Tibial artery (tissue), 4 donors: ENCODE data around the gene FOS.

Experiments
- DNase-seq, 2 donors: peaks; one replicate each; pipeline ENCODE4 v3.0.0-alpha.2; 2019
- H3K27ac ChIP-seq, 2 donors: fragments of 200-600 bp; sonication (generic) in 1 of 2; 1 replicate in 1 of 2; 2 replicates in 1 of 2; pipeline ENCODE4 v1.5.1; 2018 to 2019; ENCODE audit warnings: mild to moderate bottlenecking in 1 of 2
- H3K27me3 ChIP-seq, 2 donors: fragments of 200-600 bp; sonication (generic) in 1 of 2; one replicate each; pipeline versions ENCODE4 v1.5.1 to v1.6.0; 2016 to 2019
- H3K36me3 ChIP-seq, 3 donors: fragments of 200-600 bp; sonication (generic) in 2 of 3; one replicate each; pipeline ENCODE4 v1.5.1; 2016 to 2019; ENCODE audit warnings: mild to moderate bottlenecking in 2 of 3
- H3K4me1 ChIP-seq, 4 donors: fragments of 200-600 bp; sonication (generic) in 2 of 4; 1 replicate in 3 of 4; 2 replicates in 1 of 4; pipeline ENCODE4 v1.5.1; 2016 to 2019
- H3K4me3 ChIP-seq, 2 donors: fragments of 200-600 bp; sonication (generic) in 1 of 2; 1 replicate in 1 of 2; 2 replicates in 1 of 2; pipeline ENCODE4 v1.5.1; 2018 to 2019; ENCODE audit warnings: mild to moderate bottlenecking in 2 of 2
- H3K9me3 ChIP-seq, 3 donors: fragments of 200-600 bp; sonication (generic) in 1 of 3; one replicate each; pipeline ENCODE4 v1.5.1; 2016 to 2019
- CTCF ChIP-seq, 2 experiments: fragments of 200-600 bp in 1 of 2; fragments of 450-650 bp in 1 of 2; IDR thresholded peaks; one replicate each; pipeline ENCODE4 v1.5.1; 2017 to 2019; ENCODE audit warnings: antibody characterized with exemption in 2 of 2, mild to moderate bottlenecking in 1 of 2, moderate library complexity in 1 of 2
- intact Hi-C: fragments of 100-400 bp; cut with DNase I; formaldehyde crosslinking; loops from one replicate; pipeline ENCODE4 v1.15.0; 2023; ENCODE audit warnings: low total_unique reads

Gene FOS

GRCh38 chr14:75247286-75247922 is 31.2 kb upstream of the FOS start:
- H3K27me3 ChIP-seq: no peaks in the 10 kb centered on the region
- intact Hi-C loops: no loop called here
- H3K27ac ChIP-seq: no peak overlapping the region
- TF ChIP-seq CTCF (IDR thresholded peaks at IDR 0.05): no peak
- no peaks in the 10 kb centered on the region for H3K9me3 ChIP-seq
- no peaks in the 10 kb centered on the region for H3K36me3 ChIP-seq
- H3K4me3 ChIP-seq: no peak overlapping the region
- DNase-seq: no peak
- H3K4me1 ChIP-seq: peaks cover 0 to 7% (median 2%) of the 10 kb centered on the region in 4 donors

- H3K27ac ChIP-seq: no peak overlapping the region
- no peak for TF ChIP-seq CTCF (IDR thresholded peaks at IDR 0.05)
- intact Hi-C loops: no loop called here
- H3K9me3 ChIP-seq: no peaks in the 10 kb centered on the region
- peaks cover 0 to 2% (median under 1%) of the 10 kb centered on the region in 4 donors for H3K4me1 ChIP-seq
- H3K36me3 ChIP-seq: no peaks in the 10 kb centered on the region
- H3K4me3 ChIP-seq: no peak overlapping the region
- no peaks in the 10 kb centered on the region for H3K27me3 ChIP-seq
- no peak for DNase-seq
Measured at GRCh38 chr14:75247939-75248338, 30.7 kb upstream of the FOS start.

- Histone ChIP-seq H3K4me3 (no peak overlapping the region), H3K4me1 (peaks cover 0 to 6% (median 5%) of the 10 kb centered on the region in 4 donors), H3K9me3 (no peaks in the 10 kb centered on the region), H3K27me3 (no peaks in the 10 kb centered on the region), H3K36me3 (no peaks in the 10 kb centered on the region), H3K27ac (no peak overlapping the region)
- peak in 1 of 2 donors; percentile 50 for DNase-seq
- TF ChIP-seq CTCF (IDR thresholded peaks at IDR 0.05): no peak
- intact Hi-C loops: no loop called here
Measured at GRCh38 chr14:75249251-75249957, 29.2 kb upstream of the FOS start.

DNA sequence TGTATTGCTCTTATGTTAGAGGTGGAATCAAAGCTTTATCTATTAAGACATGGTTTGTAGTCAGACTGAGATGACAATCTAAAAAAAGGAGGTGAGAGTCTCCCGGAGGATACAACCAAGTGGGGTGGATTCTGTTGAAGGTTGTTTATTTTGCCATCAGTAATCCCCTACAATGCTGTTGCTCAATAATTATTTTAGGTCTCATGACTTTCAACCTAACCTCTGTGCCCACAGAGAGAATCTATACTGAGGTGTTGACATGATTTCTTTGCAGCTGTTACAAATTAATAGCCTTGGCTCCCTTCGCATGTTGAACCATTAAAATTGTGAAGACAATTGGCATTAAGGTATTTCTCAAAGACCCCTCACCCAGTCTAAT is 28.7 kb upstream of the FOS start:
- H3K27me3 ChIP-seq: no peaks in the 10 kb centered on the region
- DNase-seq: no peak
- peaks cover 0 to 12% (median 11%) of the 10 kb centered on the region in 4 donors for H3K4me1 ChIP-seq
- H3K36me3 ChIP-seq: no peaks in the 10 kb centered on the region
- intact Hi-C loops: no loop called here
- no peaks in the 10 kb centered on the region for H3K9me3 ChIP-seq
- TF ChIP-seq CTCF (IDR thresholded peaks at IDR 0.05): no peak
- H3K4me3 ChIP-seq: no peak overlapping the region
- no peak overlapping the region for H3K27ac ChIP-seq

- TF ChIP-seq CTCF (IDR thresholded peaks at IDR 0.05): no peak
- intact Hi-C loops: no loop called here
- Histone ChIP-seq H3K4me3 (no peak overlapping the region), H3K9me3 (no peaks in the 10 kb centered on the region), H3K27ac (no peak overlapping the region), H3K36me3 (no peaks in the 10 kb centered on the region), H3K4me1 (peaks cover 0 to 15% (median 15%) of the 10 kb centered on the region in 4 donors), H3K27me3 (no peaks in the 10 kb centered on the region)
- DNase-seq: no peak
Measured at GRCh38 chr14:75250800-75251199, 27.8 kb upstream of the FOS start.
